Spinal cord (tissue), 10 donors: ENCODE data around the gene CIAO1. TPM values are rescaled to one million over a fixed set of nuclear protein-coding genes. Genes with fewer than 3 reads are reported as not detected.
"Not testable (repeated sequence)": the region's sequence is repeated elsewhere in the genome, so short reads cannot be mapped to it uniquely, and the experiment has no call there.

Source experiments
- DNase-seq, 6 donors: peaks; one replicate each; pipeline versions ENCODE4 v3.0.0 to v3.0.0-alpha.2; 2013 to 2015; ENCODE audit warnings: low spot score in 6 of 6, low read depth in 4 of 6
- H3K27ac ChIP-seq: one replicate; pipeline ENCODE4 v1.5.1; 2013; ENCODE audit warnings: low read depth, low read length, control low read depth
- H3K27me3 ChIP-seq: one replicate; pipeline ENCODE4 v1.6.1; 2013; ENCODE audit warnings: low read length; ENCODE audit not compliant: control insufficient read depth, insufficient read depth
- H3K36me3 ChIP-seq: one replicate; pipeline ENCODE4 v1.6.1; 2013; ENCODE audit warnings: low read length; ENCODE audit not compliant: control insufficient read depth, insufficient read depth
- H3K4me1 ChIP-seq: one replicate; pipeline ENCODE4 v1.6.1; 2013; ENCODE audit warnings: low read length; ENCODE audit not compliant: control insufficient read depth, insufficient read depth
- H3K4me3 ChIP-seq: one replicate; pipeline ENCODE4 v1.5.1; 2013; ENCODE audit warnings: low read depth, low read length, control low read depth
- H3K9me3 ChIP-seq: one replicate; pipeline ENCODE4 v1.6.1; 2013; ENCODE audit warnings: low read length; ENCODE audit not compliant: control insufficient read depth, insufficient read depth
- WGBS: methylation state at CpG from one replicate; pipeline ENCODE4 v1.1.5; 2013; ENCODE audit warnings: missing lambda C conversion rate; ENCODE audit not compliant: insufficient coverage; 5-methylcytosine and 5-hydroxymethylcytosine counted together
- polyA plus RNA-seq, 2 donors: library from polyadenylated mRNA; unstranded; fragments of 120-200 nt; gene quantifications; one replicate each; pipeline ENCODE4 v1.2.1, GENCODE V29; 2013; ENCODE audit not compliant: insufficient read length in 2 of 2
- total RNA-seq, 2 donors: library from RNA; depleted of rRNA in 1 of 2; stranded (reverse); fragments of 120-200 nt in 1 of 2; fragments of >200 nt in 1 of 2; gene quantifications; one replicate each; pipeline versions ENCODE4 v1.2.3 to v1.2.4, GENCODE V29; 2013 to 2014
- donor health status: healthy.

The CIAO1 gene
- total and polyA plus RNA-seq, 4 donors: 74.2 to 79.4 (median 75.9) TPM

GRCh38 chr2:96267159-96267971, 1.3 kb downstream of the CIAO1 start:
- Histone ChIP-seq H3K36me3 (peaks cover 52% of the 10 kb centered on the region), H3K4me3 (peak overlapping the region; percentile 96), H3K27me3 (no peaks in the 10 kb centered on the region), H3K4me1 (peaks cover 22% of the 10 kb centered on the region), H3K9me3 (no peaks in the 10 kb centered on the region), H3K27ac (no peak overlapping the region)
- WGBS: 78% methylated on average over 11 of the region's 12 CpGs
- DNase-seq: peak in 1 of 6 donors; percentile 14

DNA sequence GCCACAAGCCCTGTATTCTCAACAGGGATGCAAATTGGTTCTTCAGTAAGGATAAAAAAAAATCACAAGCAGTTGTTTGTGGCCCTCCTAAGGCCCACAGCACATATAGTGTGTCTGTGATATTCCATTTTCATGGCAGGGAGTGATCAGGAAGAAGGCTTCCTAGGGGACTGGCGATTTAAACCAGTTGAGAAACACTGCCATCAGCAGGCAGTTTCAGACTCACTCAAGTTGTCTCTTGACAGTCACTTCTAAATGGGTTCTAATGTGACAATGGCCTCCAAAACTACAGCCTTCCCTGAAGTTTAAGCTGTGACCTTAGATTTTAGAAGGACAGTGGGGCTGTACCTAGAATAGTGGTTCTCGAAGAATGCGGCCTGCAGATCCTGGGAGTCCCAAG, 6.0 kb downstream of the CIAO1 start:
- DNase-seq: peak in 1 of 6 donors; percentile 19
- Histone ChIP-seq H3K27ac (no peak overlapping the region), H3K4me3 (no peak overlapping the region), H3K27me3 (no peaks in the 10 kb centered on the region), H3K9me3 (no peaks in the 10 kb centered on the region), H3K4me1 (peaks cover 7% of the 10 kb centered on the region), H3K36me3 (peaks cover 80% of the 10 kb centered on the region)
- WGBS: 93% methylated on average over 2 of the region's 3 CpGs

- peaks cover 80% of the 10 kb centered on the region for H3K36me3 ChIP-seq
- H3K27ac ChIP-seq: no peak overlapping the region
- no peaks in the 10 kb centered on the region for H3K27me3 ChIP-seq
- WGBS: no CpG with 5 or more reads among the region's 3 CpGs
- no peaks in the 10 kb centered on the region for H3K9me3 ChIP-seq
- no peak overlapping the region for H3K4me3 ChIP-seq
- DNase-seq: no peak
- H3K4me1 ChIP-seq: no peaks in the 10 kb centered on the region
Observed at GRCh38 chr2:96273763-96274162, 7.7 kb downstream of the CIAO1 start.

GRCh38 chr2:96274355-96275056, 8.5 kb downstream of the CIAO1 start:
- WGBS: 100% methylated on average over 4 of the region's 7 CpGs
- Histone ChIP-seq H3K4me3 (no peak overlapping the region), H3K27me3 (no peaks in the 10 kb centered on the region), H3K27ac (no peak overlapping the region), H3K4me1 (no peaks in the 10 kb centered on the region), H3K36me3 (peaks cover 80% of the 10 kb centered on the region), H3K9me3 (no peaks in the 10 kb centered on the region)
- no peak for DNase-seq

DNA sequence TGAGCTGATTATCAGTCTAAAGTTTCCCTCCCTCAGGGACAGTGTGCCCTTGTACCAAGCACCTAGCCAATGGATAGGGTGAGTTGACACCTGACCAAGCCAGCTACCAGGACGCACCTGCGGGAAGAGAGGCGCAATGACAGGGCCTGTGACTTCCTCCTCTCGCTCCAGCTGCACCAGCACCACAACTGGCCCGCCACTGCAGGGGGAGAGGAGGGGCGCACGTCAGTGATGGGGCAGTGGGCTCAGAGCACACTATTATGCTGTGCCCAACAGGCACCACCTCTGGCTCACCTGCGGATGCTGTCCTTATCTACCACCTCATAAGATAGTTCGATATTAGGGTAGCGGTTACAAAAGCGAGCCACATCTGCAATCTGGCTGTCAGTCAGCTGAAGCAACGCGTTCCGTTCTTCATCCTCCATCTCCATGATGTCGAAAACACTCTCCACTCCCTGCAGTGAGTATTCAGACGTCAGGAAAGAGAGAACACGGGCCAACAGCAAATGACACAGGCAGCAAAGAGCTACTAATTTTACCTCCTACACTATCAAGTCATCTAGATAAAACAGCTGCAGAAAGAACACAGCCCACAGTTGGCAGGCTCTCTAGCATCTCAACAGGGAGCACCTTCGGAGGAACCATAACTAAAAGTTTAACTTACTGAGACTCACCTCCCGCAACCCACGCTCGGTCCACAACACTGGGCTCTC, 10.9 kb downstream of the CIAO1 start:
- Histone ChIP-seq H3K4me3 (no peak overlapping the region), H3K9me3 (no peaks in the 10 kb centered on the region), H3K36me3 (peaks cover 87% of the 10 kb centered on the region), H3K27me3 (no peaks in the 10 kb centered on the region), H3K4me1 (no peaks in the 10 kb centered on the region), H3K27ac (no peak overlapping the region)
- WGBS: 92% methylated on average over 14 of the region's 21 CpGs
- no peak for DNase-seq

DNA sequence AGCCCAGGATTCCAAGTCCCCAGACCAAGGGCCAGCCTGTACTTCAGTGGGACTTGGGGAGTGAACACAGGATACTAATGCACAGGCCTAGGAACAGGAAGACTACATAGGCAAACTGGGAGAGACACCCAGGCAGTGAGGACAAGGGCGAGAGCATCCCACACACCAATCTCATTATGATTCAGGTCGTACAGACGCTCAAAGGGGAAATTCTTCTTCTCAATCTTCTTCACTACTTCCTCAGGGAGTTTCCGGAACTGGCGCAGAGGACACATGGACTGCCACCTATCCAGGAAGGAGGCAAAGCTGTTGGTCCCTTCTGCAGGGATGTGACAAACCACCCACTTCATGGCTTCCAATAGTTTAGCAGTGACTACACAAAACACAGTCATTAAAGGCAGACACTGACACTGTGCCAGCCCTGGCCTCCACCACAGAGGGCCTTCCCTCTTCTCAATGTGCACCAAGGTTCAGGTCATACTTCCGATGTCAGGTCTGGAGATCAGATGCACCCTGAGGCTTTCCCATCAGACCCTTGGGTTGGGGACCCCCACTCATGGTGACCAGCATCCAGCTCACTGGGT, 21.3 kb downstream of the CIAO1 start:
- H3K36me3 ChIP-seq: peaks cover 94% of the 10 kb centered on the region
- WGBS: 90% methylated on average over 6 of the region's 6 CpGs
- no peak for DNase-seq
- H3K4me1 ChIP-seq: no peaks in the 10 kb centered on the region
- H3K4me3 ChIP-seq: no peak overlapping the region
- no peaks in the 10 kb centered on the region for H3K27me3 ChIP-seq
- no peak overlapping the region for H3K27ac ChIP-seq
- H3K9me3 ChIP-seq: no peaks in the 10 kb centered on the region

DNA sequence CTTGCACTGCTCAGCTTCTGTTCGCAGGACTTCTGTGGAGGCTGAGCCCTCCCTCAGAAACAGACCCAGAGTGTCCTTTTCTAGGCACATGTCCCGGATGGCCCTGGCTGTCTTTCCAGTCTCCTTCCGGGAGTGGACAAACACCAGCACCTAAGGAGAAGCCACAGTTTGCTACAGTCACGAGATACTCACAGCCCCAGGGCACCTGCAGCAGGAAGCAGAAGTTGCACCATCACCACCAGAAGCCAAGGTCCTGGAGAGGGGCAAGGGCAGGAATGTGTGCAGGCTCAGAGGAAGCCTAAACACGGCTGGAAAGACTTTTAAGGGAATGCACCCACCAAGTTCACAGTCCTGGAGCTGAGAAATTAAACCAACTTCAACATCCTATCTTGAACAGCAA, 25.7 kb downstream of the CIAO1 start:
- Histone ChIP-seq H3K4me3 (no peak overlapping the region), H3K4me1 (no peaks in the 10 kb centered on the region), H3K36me3 (peaks cover 74% of the 10 kb centered on the region), H3K27me3 (no peaks in the 10 kb centered on the region), H3K27ac (no peak overlapping the region), H3K9me3 (no peaks in the 10 kb centered on the region)
- 100% methylated on average over 4 of the region's 5 CpGs for WGBS
- no peak for DNase-seq

DNA sequence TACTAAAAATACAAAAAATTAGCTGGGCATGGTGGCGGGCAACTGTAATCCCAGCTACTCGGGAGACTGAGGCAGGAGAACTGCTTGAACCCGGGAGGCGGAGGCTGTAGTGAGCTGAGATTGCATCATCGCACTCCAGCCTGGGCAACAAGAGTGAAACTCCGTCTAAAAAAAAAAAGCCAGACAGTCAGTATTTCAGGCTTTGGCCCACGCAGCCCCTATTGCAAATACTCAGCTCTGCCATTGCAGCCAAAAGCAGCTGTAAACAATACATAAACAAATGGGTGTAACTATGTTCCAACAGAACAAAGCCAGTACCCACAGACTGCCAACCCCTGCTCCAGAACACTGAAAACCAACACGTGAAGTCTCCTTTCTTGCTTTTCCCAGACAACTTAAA, 28.2 kb downstream of the CIAO1 start:
- H3K27me3 ChIP-seq, H3K9me3 ChIP-seq, DNase-seq, H3K4me1 ChIP-seq, H3K4me3 ChIP-seq, H3K27ac ChIP-seq: not testable (repeated sequence)
- peaks cover 68% of the 10 kb centered on the region for H3K36me3 ChIP-seq
- 93% methylated on average over 6 of the region's 8 CpGs for WGBS

DNA sequence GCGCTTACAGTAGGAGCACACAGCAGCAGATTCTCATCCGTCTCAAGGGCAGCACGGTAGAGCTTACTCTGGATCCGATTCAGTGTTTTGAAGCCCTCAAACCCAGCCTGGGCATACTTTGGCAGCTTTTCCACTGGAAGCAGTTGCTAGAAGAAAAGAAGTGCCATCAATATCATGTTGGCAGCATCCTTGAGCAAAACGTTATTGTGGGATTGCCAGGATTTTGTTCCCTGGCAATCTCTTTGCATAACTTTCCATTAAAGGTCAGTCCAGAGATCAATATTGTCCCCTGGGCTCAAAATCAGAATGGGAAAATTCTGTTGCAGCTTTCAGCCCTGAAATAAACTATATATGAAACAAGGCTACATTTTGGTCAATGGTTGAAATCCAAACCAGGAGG, 30.9 kb downstream of the CIAO1 start:
- H3K36me3 ChIP-seq: peaks cover 63% of the 10 kb centered on the region
- no peaks in the 10 kb centered on the region for H3K9me3 ChIP-seq
- H3K4me1 ChIP-seq: no peaks in the 10 kb centered on the region
- no peaks in the 10 kb centered on the region for H3K27me3 ChIP-seq
- H3K4me3 ChIP-seq: no peak overlapping the region
- DNase-seq: no peak
- H3K27ac ChIP-seq: no peak overlapping the region
- WGBS: 85% methylated on average over 5 of the region's 5 CpGs
